PC-3 (cell line): Measurements from ENCODE around the gene MRPL45. TPM values are rescaled to one million over a fixed set of nuclear protein-coding genes. Genes with fewer than 3 reads are reported as not detected.

Experiments
- ATAC-seq: fragments of 200-7000 bp; cut with Tn5 transposase; 2 replicates; pipeline ENCODE4 v1.9.1; 2020; ENCODE audit warnings: mild to moderate bottlenecking, moderate library complexity
- BruUV-seq: library from RNA; stranded (reverse); fragments of 400-500 nt; replicated peaks from 2 replicates; lab custom pipeline; 2021; lab: Mats Ljungman, UMichigan
- CTCF ChIA-PET: fragments of 300-600 bp; sonication (Branson Sonifier 250); formaldehyde crosslinking; loops from one replicate; lab custom pipeline; 2022; ENCODE audit warnings: antibody characterized with exemption; lab: Charles Lee
- POLR2A ChIA-PET: fragments of 300-600 bp; sonication (Branson Sonifier 250); formaldehyde crosslinking; loops from one replicate; lab custom pipeline; 2022; ENCODE audit warnings: antibody characterized with exemption; ENCODE audit not compliant: unreplicated experiment; lab: Charles Lee
- DNase-seq: peaks from one replicate; pipeline ENCODE4 v3.0.0-alpha.2; 2015
- H2AFZ ChIP-seq: fragments of 300-600 bp; sonication (generic); 2 replicates; pipeline ENCODE4 v1.6.0; 2016; ENCODE audit warnings: antibody characterized with exemption, low read length
- H3F3A ChIP-seq: fragments of 300-600 bp; sonication (generic); one replicate; pipeline ENCODE4 v1.6.0; 2017; ENCODE audit warnings: antibody characterized with exemption, low read length, control low read depth, mild to moderate bottlenecking; ENCODE audit not compliant: unreplicated experiment
- H3K27ac ChIP-seq: fragments of 300-600 bp; sonication (generic); 2 replicates; pipeline ENCODE4 v1.5.1; 2016; ENCODE audit warnings: mild to moderate bottlenecking, low read length
- H3K27me3 ChIP-seq: fragments of 300-600 bp; sonication (generic); 2 replicates; pipeline ENCODE4 v1.6.1; 2016; ENCODE audit warnings: low read length, mixed read lengths
- H3K36me3 ChIP-seq: fragments of 300-600 bp; sonication (generic); 2 replicates; pipeline ENCODE4 v1.6.1; 2016; ENCODE audit warnings: low read depth, mixed run types, low read length, mixed read lengths
- H3K4me1 ChIP-seq: fragments of 300-600 bp; sonication (generic); 2 replicates; pipeline ENCODE4 v1.5.1; 2016; ENCODE audit warnings: low read length; ENCODE audit not compliant: insufficient read depth
- H3K4me2 ChIP-seq: fragments of 300-600 bp; sonication (generic); 2 replicates; pipeline ENCODE4 v1.6.0; 2016; ENCODE audit warnings: low read length
- H3K4me3 ChIP-seq: fragments of 300-600 bp; sonication (generic); 2 replicates; pipeline ENCODE4 v1.5.1; 2016; ENCODE audit warnings: mild to moderate bottlenecking, low read length, mixed read lengths
- H3K79me2 ChIP-seq: fragments of 300-600 bp; sonication (generic); 2 replicates; pipeline ENCODE4 v1.6.1; 2017; ENCODE audit warnings: low read length, mixed read lengths
- H3K9ac ChIP-seq: fragments of 300-600 bp; sonication (generic); 2 replicates; pipeline ENCODE4 v1.6.0; 2016; ENCODE audit warnings: mild to moderate bottlenecking, low read length
- H3K9me2 ChIP-seq: fragments of 300-600 bp; sonication (generic); replicated peaks from 2 replicates; pipeline ENCODE4 v1.6.1; 2016; ENCODE audit warnings: mixed run types, low read length, mixed read lengths
- H3K9me3 ChIP-seq: fragments of 300-600 bp; sonication (generic); 2 replicates; pipeline ENCODE4 v1.6.1; 2016; ENCODE audit warnings: low read length, mixed read lengths
- H4K20me1 ChIP-seq: fragments of 300-600 bp; sonication (generic); 2 replicates; pipeline ENCODE4 v1.6.1; 2016; ENCODE audit warnings: low read length, mixed read lengths
- EZH2 ChIP-seq: fragments of 300-600 bp; sonication (generic); IDR thresholded peaks from one replicate; pipeline ENCODE4 v1.6.1; 2017; ENCODE audit warnings: antibody characterized with exemption, mild to moderate bottlenecking, low read length; ENCODE audit not compliant: unreplicated experiment
- EZH2phosphoT487 ChIP-seq: fragments of 300-600 bp; sonication (generic); IDR thresholded peaks from 2 replicates; pipeline ENCODE4 v1.6.1; 2018; ENCODE audit warnings: mild to moderate bottlenecking, antibody characterized with exemption, low read length, borderline replicate concordance
- intact Hi-C: fragments of 100-400 bp; cut with micrococcal nuclease; formaldehyde crosslinking; loops from 2 replicates; pipeline ENCODE4 v1.9.0; 2023
- total RNA-seq: library from RNA; depleted of rRNA; stranded (reverse); fragments of >200 nt; gene quantifications from 2 replicates; pipeline ENCODE4 v1.2.3, GENCODE V29; 2014
- TF ChIP-seq, protein P1 (sequence below): fragments of 300-600 bp; sonication (generic); conservative IDR thresholded peaks from 2 replicates; pipeline ENCODE4 v1.5.1; 2017; ENCODE audit warnings: antibody characterized with exemption, low read depth, mild to moderate bottlenecking, low read length

The MRPL45 gene
- total RNA-seq, 1 experiment from 2014 or later: 34.3 TPM

- ChIA-PET POLR2A (no interaction called here), CTCF (no interaction called here)
- no TSS peak for BruUV-seq
- Histone ChIP-seq H4K20me1 (no peaks in the 10 kb centered on the region), H3K79me2 (no peaks in the 10 kb centered on the region), H3K9me3 (no peaks in the 10 kb centered on the region), H3K4me3 (no peak overlapping the region), H3K36me3 (no peaks in the 10 kb centered on the region; the same call in 1 of the 2 replicates), H3K9me2 (no peaks in the 10 kb centered on the region), H3K4me2 (no peak overlapping the region), H3K4me1 (peaks cover 3% of the 10 kb centered on the region; the same call in 1 of the 2 replicates), H2AFZ (no peak overlapping the region), H3K27me3 (no peaks in the 10 kb centered on the region), H3K27ac (no peak overlapping the region), H3F3A (no peaks in the 10 kb centered on the region), H3K9ac (no peak overlapping the region)
- DNase-seq (no peak), ATAC-seq (no peak)
- no peak for TF ChIP-seq EZH2phosphoT487
- TF ChIP-seq, protein P1, sequence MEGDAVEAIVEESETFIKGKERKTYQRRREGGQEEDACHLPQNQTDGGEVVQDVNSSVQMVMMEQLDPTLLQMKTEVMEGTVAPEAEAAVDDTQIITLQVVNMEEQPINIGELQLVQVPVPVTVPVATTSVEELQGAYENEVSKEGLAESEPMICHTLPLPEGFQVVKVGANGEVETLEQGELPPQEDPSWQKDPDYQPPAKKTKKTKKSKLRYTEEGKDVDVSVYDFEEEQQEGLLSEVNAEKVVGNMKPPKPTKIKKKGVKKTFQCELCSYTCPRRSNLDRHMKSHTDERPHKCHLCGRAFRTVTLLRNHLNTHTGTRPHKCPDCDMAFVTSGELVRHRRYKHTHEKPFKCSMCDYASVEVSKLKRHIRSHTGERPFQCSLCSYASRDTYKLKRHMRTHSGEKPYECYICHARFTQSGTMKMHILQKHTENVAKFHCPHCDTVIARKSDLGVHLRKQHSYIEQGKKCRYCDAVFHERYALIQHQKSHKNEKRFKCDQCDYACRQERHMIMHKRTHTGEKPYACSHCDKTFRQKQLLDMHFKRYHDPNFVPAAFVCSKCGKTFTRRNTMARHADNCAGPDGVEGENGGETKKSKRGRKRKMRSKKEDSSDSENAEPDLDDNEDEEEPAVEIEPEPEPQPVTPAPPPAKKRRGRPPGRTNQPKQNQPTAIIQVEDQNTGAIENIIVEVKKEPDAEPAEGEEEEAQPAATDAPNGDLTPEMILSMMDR: no peak
- no peak for TF ChIP-seq EZH2
- intact Hi-C loops: no loop called here
Measured at GRCh38 chr17:38327936-38328335, 31.0 kb downstream of the MRPL45 start.

DNA sequence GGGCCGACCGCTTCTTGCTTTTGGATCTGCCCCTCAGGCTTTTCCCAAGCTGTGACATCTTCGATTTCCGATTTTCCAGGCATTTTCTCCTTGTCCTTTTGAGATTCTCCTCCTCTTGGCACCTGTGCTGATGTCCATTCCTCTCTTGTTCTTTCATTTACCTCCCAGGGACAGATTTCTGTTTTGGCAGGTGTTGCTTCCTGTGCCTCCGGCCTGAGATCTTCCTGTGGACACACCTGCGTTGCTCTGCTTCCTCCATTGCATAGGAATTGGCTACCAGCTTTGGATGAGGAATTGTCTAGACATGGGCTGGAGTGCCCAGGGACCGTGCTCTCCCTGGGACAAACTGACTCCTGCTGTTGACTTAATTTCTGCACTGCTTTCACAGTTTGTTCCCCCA is 31.7 kb downstream of the MRPL45 start:
- Histone ChIP-seq H3K4me3 (no peak overlapping the region), H2AFZ (no peak overlapping the region), H3K4me1 (no peaks in the 10 kb centered on the region), H3K79me2 (no peaks in the 10 kb centered on the region), H3K9me3 (no peaks in the 10 kb centered on the region), H3F3A (no peaks in the 10 kb centered on the region), H3K9me2 (no peaks in the 10 kb centered on the region), H3K9ac (no peak overlapping the region), H3K27ac (no peak overlapping the region), H3K4me2 (no peak overlapping the region), H3K27me3 (no peaks in the 10 kb centered on the region), H4K20me1 (no peaks in the 10 kb centered on the region), H3K36me3 (no peaks in the 10 kb centered on the region)
- no peak; the same call in 1 of the 2 replicates for ATAC-seq
- POLR2A ChIA-PET: no interaction called here
- CTCF ChIA-PET: interaction anchor here (0.7 kb wide), 1 partner anchor 90 kb away, joined by 3 read pairs; no protein-coding TSS in a partner anchor
- BruUV-seq: no TSS peak
- intact Hi-C loops: no loop called here
- TF ChIP-seq, protein P1: no peak
- TF ChIP-seq EZH2: no peak
- no peak for TF ChIP-seq EZH2phosphoT487
- DNase-seq: no peak

- no peak overlapping the region for H3K9ac ChIP-seq
- no peaks in the 10 kb centered on the region for H3K27me3 ChIP-seq
- intact Hi-C loops: no loop called here
- H3K27ac ChIP-seq: no peak overlapping the region
- H3K9me2 ChIP-seq: no peaks in the 10 kb centered on the region
- CTCF ChIA-PET: interaction anchor here (0.7 kb wide), 1 partner anchor 90 kb away, joined by 3 read pairs; no protein-coding TSS in a partner anchor
- H3K79me2 ChIP-seq: no peaks in the 10 kb centered on the region
- no peaks in the 10 kb centered on the region for H3K4me1 ChIP-seq
- H3K4me3 ChIP-seq: no peak overlapping the region
- TF ChIP-seq, protein P1: no peak
- TF ChIP-seq EZH2: no peak
- TF ChIP-seq EZH2phosphoT487: no peak
- BruUV-seq: no TSS peak
- no peaks in the 10 kb centered on the region for H3K9me3 ChIP-seq
- H3K4me2 ChIP-seq: no peak overlapping the region
- no peaks in the 10 kb centered on the region for H3K36me3 ChIP-seq
- DNase-seq (no peak), ATAC-seq (no peak)
- H4K20me1 ChIP-seq: no peaks in the 10 kb centered on the region
- no peak overlapping the region for H2AFZ ChIP-seq
- POLR2A ChIA-PET: no interaction called here
- no peaks in the 10 kb centered on the region for H3F3A ChIP-seq
Measured at GRCh38 chr17:38329284-38329683, 32.3 kb downstream of the MRPL45 start.
